Brain pericyte (primary cell): Measurements from ENCODE around the gene FAAH2.
"Not testable (repeated sequence)": the region's sequence is repeated elsewhere in the genome, so short reads cannot be mapped to it uniquely, and the experiment has no call there.

Experiments
- DNase-seq: peaks from one replicate; pipeline ENCODE4 v3.0.0-alpha.2; 2012; ENCODE audit warnings: low read depth, low spot score

Gene FAAH2

GRCh38 chrX:57380026-57380796, 93.7 kb downstream of the FAAH2 start:
- DNase-seq = no peak

- DNase-seq = not testable (repeated sequence)
These were observed 107.7 kb downstream of the FAAH2 start for GRCh38 chrX:57394162-57394561.

GRCh38 chrX:57403191-57403590, 116.7 kb downstream of the FAAH2 start:
- not testable (repeated sequence) for DNase-seq

GRCh38 chrX:57406149-57406548, 119.6 kb downstream of the FAAH2 start:
- no peak for DNase-seq

- no peak for DNase-seq
These were observed 131.3 kb downstream of the FAAH2 start for GRCh38 chrX:57417827-57418226.

GRCh38 chrX:57422289-57422688, 135.8 kb downstream of the FAAH2 start:
- no peak for DNase-seq

- DNase-seq = no peak
These were observed 136.3 kb downstream of the FAAH2 start for GRCh38 chrX:57422790-57423189.

GRCh38 chrX:57445076-57445475, 158.6 kb downstream of the FAAH2 start:
- DNase-seq = no peak

- no peak for DNase-seq
These were observed 159.3 kb downstream of the FAAH2 start for GRCh38 chrX:57445832-57446231.

GRCh38 chrX:57447856-57448255, 161.3 kb downstream of the FAAH2 start:
- DNase-seq = no peak

- DNase-seq = no peak
These were observed 165.0 kb downstream of the FAAH2 start for GRCh38 chrX:57451426-57452020.

- DNase-seq = no peak
These were observed 167.4 kb downstream of the FAAH2 start for GRCh38 chrX:57453901-57454300.

GRCh38 chrX:57481514-57481913, 195.0 kb downstream of the FAAH2 start:
- DNase-seq = no peak

GRCh38 chrX:57516491-57516890, 230.0 kb downstream of the FAAH2 start:
- no peak for DNase-seq

GRCh38 chrX:57519578-57520118, 233.1 kb downstream of the FAAH2 start:
- no peak for DNase-seq

GRCh38 chrX:57528670-57529255, 242.3 kb downstream of the FAAH2 start:
- DNase-seq = no peak
